Measurements from ENCODE around the gene ATP5PB. TPM values are rescaled to one million over a fixed set of nuclear protein-coding genes. Genes with fewer than 3 reads are reported as not detected.

ATP5PB gene
- total and polyA plus RNA-seq, 2 donors: 303 to 342 TPM

GRCh38 chr1:111454859-111455641 is 5.8 kb downstream of the ATP5PB start:
- peaks cover 4% of the 10 kb centered on the region for H3K4me1 ChIP-seq (ENCODE audit: insufficient read depth)
- H3K36me3 ChIP-seq (ENCODE audit: insufficient read depth): peaks cover 2% of the 10 kb centered on the region

GRCh38 chr1:111455642-111456031 is 6.4 kb downstream of the ATP5PB start:
- Histone ChIP-seq H3K4me3 (ENCODE audit: low read depth, low read length) (no peak overlapping the region), H3K27ac (ENCODE audit: low read depth) (no peak overlapping the region), H3K36me3 (ENCODE audit: insufficient read depth) (peaks cover 2% of the 10 kb centered on the region), H3K4me1 (ENCODE audit: insufficient read depth) (peaks cover 4% of the 10 kb centered on the region)
- WGBS: 93% methylated on average over 3 of the region's 3 CpGs
- DNase-seq (ENCODE audit: extremely low spot score): no peak

More at GRCh38 chr1:111454859-111455641, 5.8 kb downstream of the ATP5PB start:
- Histone ChIP-seq H3K27ac (ENCODE audit: low read depth) (no peak overlapping the region), H3K4me3 (ENCODE audit: low read depth, low read length) (no peak overlapping the region)
- DNase-seq (ENCODE audit: extremely low spot score): no peak
- WGBS: 66% methylated on average over 5 of the region's 5 CpGs

GRCh38 chr1:111461765-111462164 is 12.5 kb downstream of the ATP5PB start:
- no peak overlapping the region for H3K27ac ChIP-seq (ENCODE audit: low read depth)
- no peak for DNase-seq (ENCODE audit: extremely low spot score)
- no peaks in the 10 kb centered on the region for H3K4me1 ChIP-seq (ENCODE audit: insufficient read depth)
- peaks cover 2% of the 10 kb centered on the region for H3K36me3 ChIP-seq (ENCODE audit: insufficient read depth)
- H3K4me3 ChIP-seq (ENCODE audit: low read depth, low read length): no peak overlapping the region
- WGBS: 96% methylated on average over 6 of the region's 6 CpGs

- no peak overlapping the region for H3K4me3 ChIP-seq (ENCODE audit: low read depth, low read length)
- no peak for DNase-seq (ENCODE audit: extremely low spot score)
- H3K4me1 ChIP-seq (ENCODE audit: insufficient read depth): no peaks in the 10 kb centered on the region
- H3K27ac ChIP-seq (ENCODE audit: low read depth): no peak overlapping the region
- 54% methylated on average over 4 of the region's 4 CpGs for WGBS
- H3K36me3 ChIP-seq (ENCODE audit: insufficient read depth): peaks cover 2% of the 10 kb centered on the region
Observed at GRCh38 chr1:111462370-111463028, 13.2 kb downstream of the ATP5PB start.

- Histone ChIP-seq H3K4me1 (ENCODE audit: insufficient read depth) (no peaks in the 10 kb centered on the region), H3K4me3 (ENCODE audit: low read depth, low read length) (no peak overlapping the region), H3K27ac (ENCODE audit: low read depth) (no peak overlapping the region), H3K36me3 (ENCODE audit: insufficient read depth) (peaks cover 2% of the 10 kb centered on the region)
- no peak for DNase-seq (ENCODE audit: extremely low spot score)
- 35% methylated on average over 4 of the region's 4 CpGs for WGBS
Observed at GRCh38 chr1:111463029-111463683, 13.9 kb downstream of the ATP5PB start.

- Histone ChIP-seq H3K4me1 (ENCODE audit: insufficient read depth) (no peaks in the 10 kb centered on the region), H3K27ac (ENCODE audit: low read depth) (no peak overlapping the region), H3K4me3 (ENCODE audit: low read depth, low read length) (no peak overlapping the region), H3K36me3 (ENCODE audit: insufficient read depth) (no peaks in the 10 kb centered on the region)
- 90% methylated on average over 2 of the region's 2 CpGs for WGBS
- no peak for DNase-seq (ENCODE audit: extremely low spot score)
Observed at GRCh38 chr1:111465754-111466153, 16.5 kb downstream of the ATP5PB start.

GRCh38 chr1:111466480-111466879 is 17.2 kb downstream of the ATP5PB start:
- 0% methylated on average over 1 of the region's 1 CpG for WGBS
- no peaks in the 10 kb centered on the region for H3K36me3 ChIP-seq (ENCODE audit: insufficient read depth)
- H3K4me1 ChIP-seq (ENCODE audit: insufficient read depth): no peaks in the 10 kb centered on the region
- no peak for DNase-seq (ENCODE audit: extremely low spot score)
- H3K27ac ChIP-seq (ENCODE audit: low read depth): no peak overlapping the region
- H3K4me3 ChIP-seq (ENCODE audit: low read depth, low read length): no peak overlapping the region

- Histone ChIP-seq H3K4me1 (ENCODE audit: insufficient read depth) (no peaks in the 10 kb centered on the region), H3K36me3 (ENCODE audit: insufficient read depth) (no peaks in the 10 kb centered on the region), H3K4me3 (ENCODE audit: low read depth, low read length) (no peak overlapping the region), H3K27ac (ENCODE audit: low read depth) (no peak overlapping the region)
- DNase-seq (ENCODE audit: extremely low spot score): no peak
- WGBS: 91% methylated on average over 2 of the region's 2 CpGs
Observed at GRCh38 chr1:111467865-111468716, 18.8 kb downstream of the ATP5PB start.

- H3K4me1 ChIP-seq (ENCODE audit: insufficient read depth): no peaks in the 10 kb centered on the region
- DNase-seq (ENCODE audit: extremely low spot score): no peak
- H3K4me3 ChIP-seq (ENCODE audit: low read depth, low read length): no peak overlapping the region
- H3K27ac ChIP-seq (ENCODE audit: low read depth): no peak overlapping the region
- H3K36me3 ChIP-seq (ENCODE audit: insufficient read depth): no peaks in the 10 kb centered on the region
Observed at GRCh38 chr1:111468717-111469100, 19.4 kb downstream of the ATP5PB start.

- Histone ChIP-seq H3K36me3 (ENCODE audit: insufficient read depth) (no peaks in the 10 kb centered on the region), H3K27ac (ENCODE audit: low read depth) (no peak overlapping the region), H3K4me3 (ENCODE audit: low read depth, low read length) (no peak overlapping the region), H3K4me1 (ENCODE audit: insufficient read depth) (no peaks in the 10 kb centered on the region)
- DNase-seq (ENCODE audit: extremely low spot score): no peak
Observed at GRCh38 chr1:111469539-111469938, 20.3 kb downstream of the ATP5PB start.

GRCh38 chr1:111470596-111470995 is 21.3 kb downstream of the ATP5PB start:
- Histone ChIP-seq H3K4me3 (ENCODE audit: low read depth, low read length) (no peak overlapping the region), H3K4me1 (ENCODE audit: insufficient read depth) (no peaks in the 10 kb centered on the region), H3K36me3 (ENCODE audit: insufficient read depth) (no peaks in the 10 kb centered on the region), H3K27ac (ENCODE audit: low read depth) (no peak overlapping the region)
- DNase-seq (ENCODE audit: extremely low spot score): no peak
- 85% methylated on average over 5 of the region's 5 CpGs for WGBS

GRCh38 chr1:111471012-111471411 is 21.7 kb downstream of the ATP5PB start:
- no peak overlapping the region for H3K27ac ChIP-seq (ENCODE audit: low read depth)
- H3K36me3 ChIP-seq (ENCODE audit: insufficient read depth): no peaks in the 10 kb centered on the region
- no peaks in the 10 kb centered on the region for H3K4me1 ChIP-seq (ENCODE audit: insufficient read depth)
- H3K4me3 ChIP-seq (ENCODE audit: low read depth, low read length): no peak overlapping the region
- 57% methylated on average over 3 of the region's 3 CpGs for WGBS
- no peak for DNase-seq (ENCODE audit: extremely low spot score)

GRCh38 chr1:111471538-111471937 is 22.3 kb downstream of the ATP5PB start:
- 91% methylated on average over 3 of the region's 3 CpGs for WGBS
- Histone ChIP-seq H3K4me3 (ENCODE audit: low read depth, low read length) (no peak overlapping the region), H3K36me3 (ENCODE audit: insufficient read depth) (no peaks in the 10 kb centered on the region), H3K27ac (ENCODE audit: low read depth) (no peak overlapping the region), H3K4me1 (ENCODE audit: insufficient read depth) (no peaks in the 10 kb centered on the region)
- DNase-seq (ENCODE audit: extremely low spot score): no peak
